ENCODE data around the gene NRM.

DNA sequence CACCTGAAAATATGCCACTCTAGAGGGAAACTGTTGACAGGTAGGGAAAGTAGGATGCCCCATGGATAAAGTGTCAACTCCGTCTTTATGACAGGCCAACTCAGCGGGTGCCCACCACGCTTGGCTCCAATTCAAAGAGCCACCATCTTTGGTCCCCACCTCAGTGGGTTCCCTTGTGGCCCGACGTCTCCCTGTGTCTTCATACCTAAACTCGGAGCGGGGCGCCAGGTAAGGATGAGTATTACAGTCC lies 26.0 kb upstream of the NRM start:
- TF ChIP-seq, protein P1, sequence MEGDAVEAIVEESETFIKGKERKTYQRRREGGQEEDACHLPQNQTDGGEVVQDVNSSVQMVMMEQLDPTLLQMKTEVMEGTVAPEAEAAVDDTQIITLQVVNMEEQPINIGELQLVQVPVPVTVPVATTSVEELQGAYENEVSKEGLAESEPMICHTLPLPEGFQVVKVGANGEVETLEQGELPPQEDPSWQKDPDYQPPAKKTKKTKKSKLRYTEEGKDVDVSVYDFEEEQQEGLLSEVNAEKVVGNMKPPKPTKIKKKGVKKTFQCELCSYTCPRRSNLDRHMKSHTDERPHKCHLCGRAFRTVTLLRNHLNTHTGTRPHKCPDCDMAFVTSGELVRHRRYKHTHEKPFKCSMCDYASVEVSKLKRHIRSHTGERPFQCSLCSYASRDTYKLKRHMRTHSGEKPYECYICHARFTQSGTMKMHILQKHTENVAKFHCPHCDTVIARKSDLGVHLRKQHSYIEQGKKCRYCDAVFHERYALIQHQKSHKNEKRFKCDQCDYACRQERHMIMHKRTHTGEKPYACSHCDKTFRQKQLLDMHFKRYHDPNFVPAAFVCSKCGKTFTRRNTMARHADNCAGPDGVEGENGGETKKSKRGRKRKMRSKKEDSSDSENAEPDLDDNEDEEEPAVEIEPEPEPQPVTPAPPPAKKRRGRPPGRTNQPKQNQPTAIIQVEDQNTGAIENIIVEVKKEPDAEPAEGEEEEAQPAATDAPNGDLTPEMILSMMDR (IDR thresholded peaks at IDR 0.05; ENCODE audit: insufficient read depth, low read depth, low read length), result no peak
- TF ChIP-seq EZH2 (IDR thresholded peaks at IDR 0.05; ENCODE audit: insufficient read depth, low read length), result no peak
